ENCODE data around the gene EXOC6B. TPM values are rescaled to one million over a fixed set of nuclear protein-coding genes. Genes with fewer than 3 reads are reported as not detected.
A peak's percentile ranks its signal among the peaks of the same experiment; 100 is the strongest.

The EXOC6B gene
- total RNA-seq, 1 donor from 2014 or later, result 45.6 TPM

- no peak for TF ChIP-seq CTCF (IDR thresholded peaks at IDR 0.05; ENCODE audit: unreplicated experiment)
- Mint-ChIP-seq H3K4me3 (ENCODE audit: unreplicated experiment) (no peak overlapping the region), H3K9me3 (ENCODE audit: unreplicated experiment) (no peaks in the 10 kb centered on the region), H3K36me3 (ENCODE audit: low read depth, unreplicated experiment) (no peaks in the 10 kb centered on the region), H3K27ac (ENCODE audit: unreplicated experiment) (no peak overlapping the region), H3K4me1 (ENCODE audit: unreplicated experiment) (peaks cover 6% of the 10 kb centered on the region), H3K27me3 (ENCODE audit: unreplicated experiment) (peaks cover 5% of the 10 kb centered on the region)
- no peak for DNase-seq (ENCODE audit: low spot score)
These were observed 14.2 kb upstream of the EXOC6B start for GRCh38 chr2:72840066-72840465.

- peaks cover 16% of the 10 kb centered on the region for H3K4me1 Mint-ChIP-seq (ENCODE audit: unreplicated experiment)
- no peaks in the 10 kb centered on the region for H3K9me3 Mint-ChIP-seq (ENCODE audit: unreplicated experiment)
- H3K27me3 Mint-ChIP-seq (ENCODE audit: unreplicated experiment), result peaks cover 3% of the 10 kb centered on the region
- DNase-seq (ENCODE audit: low spot score), result no peak
- no peak overlapping the region for H3K4me3 Mint-ChIP-seq (ENCODE audit: unreplicated experiment)
- no peak overlapping the region for H3K27ac Mint-ChIP-seq (ENCODE audit: unreplicated experiment)
- no peaks in the 10 kb centered on the region for H3K36me3 Mint-ChIP-seq (ENCODE audit: low read depth, unreplicated experiment)
- no peak for TF ChIP-seq CTCF (IDR thresholded peaks at IDR 0.05; ENCODE audit: unreplicated experiment)
These were observed 11.3 kb upstream of the EXOC6B start for GRCh38 chr2:72837171-72837570.

- no peak for TF ChIP-seq CTCF (IDR thresholded peaks at IDR 0.05; ENCODE audit: unreplicated experiment)
- H3K27ac Mint-ChIP-seq (ENCODE audit: unreplicated experiment), result no peak overlapping the region
- DNase-seq (ENCODE audit: low spot score), result no peak
- no peaks in the 10 kb centered on the region for H3K36me3 Mint-ChIP-seq (ENCODE audit: low read depth, unreplicated experiment)
- no peak overlapping the region for H3K4me3 Mint-ChIP-seq (ENCODE audit: unreplicated experiment)
- H3K4me1 Mint-ChIP-seq (ENCODE audit: unreplicated experiment), result peaks cover 15% of the 10 kb centered on the region
- no peaks in the 10 kb centered on the region for H3K9me3 Mint-ChIP-seq (ENCODE audit: unreplicated experiment)
- H3K27me3 Mint-ChIP-seq (ENCODE audit: unreplicated experiment), result peaks cover 5% of the 10 kb centered on the region
These were observed 9.6 kb upstream of the EXOC6B start for GRCh38 chr2:72835403-72835802.

- peaks cover 5% of the 10 kb centered on the region for H3K27me3 Mint-ChIP-seq (ENCODE audit: unreplicated experiment)
- TF ChIP-seq CTCF (IDR thresholded peaks at IDR 0.05; ENCODE audit: unreplicated experiment), result no peak
- H3K9me3 Mint-ChIP-seq (ENCODE audit: unreplicated experiment), result no peaks in the 10 kb centered on the region
- H3K4me1 Mint-ChIP-seq (ENCODE audit: unreplicated experiment), result peaks cover 15% of the 10 kb centered on the region
- H3K36me3 Mint-ChIP-seq (ENCODE audit: low read depth, unreplicated experiment), result no peaks in the 10 kb centered on the region
- no peak overlapping the region for H3K4me3 Mint-ChIP-seq (ENCODE audit: unreplicated experiment)
- DNase-seq (ENCODE audit: low spot score), result no peak
- H3K27ac Mint-ChIP-seq (ENCODE audit: unreplicated experiment), result peak overlapping the region; percentile 21
These were observed 8.8 kb upstream of the EXOC6B start for GRCh38 chr2:72834596-72834995.

- no peak for TF ChIP-seq CTCF (IDR thresholded peaks at IDR 0.05; ENCODE audit: unreplicated experiment)
- no peak for DNase-seq (ENCODE audit: low spot score)
- Mint-ChIP-seq H3K36me3 (ENCODE audit: low read depth, unreplicated experiment) (no peaks in the 10 kb centered on the region), H3K9me3 (ENCODE audit: unreplicated experiment) (no peaks in the 10 kb centered on the region), H3K4me1 (ENCODE audit: unreplicated experiment) (peaks cover 15% of the 10 kb centered on the region), H3K27me3 (ENCODE audit: unreplicated experiment) (peaks cover 4% of the 10 kb centered on the region), H3K27ac (ENCODE audit: unreplicated experiment) (peak overlapping the region; percentile 94), H3K4me3 (ENCODE audit: unreplicated experiment) (no peak overlapping the region)
These were observed 7.4 kb upstream of the EXOC6B start for GRCh38 chr2:72833084-72833714.
